CD14-positive monocyte (primary cell): ENCODE data around the gene ABCA4. TPM values are rescaled to one million over a fixed set of nuclear protein-coding genes. Genes with fewer than 3 reads are reported as not detected.

Experiments
- DNase-seq, 3 donors: peaks; one replicate each; pipeline ENCODE4 v3.0.0-alpha.2; 2011 to 2022
- H2AFZ ChIP-seq: 2 replicates; pipeline ENCODE4 v1.6.0; 2012; ENCODE audit warnings: mild to moderate bottlenecking, low read depth, low read length, inconsistent platforms; ENCODE audit not compliant: insufficient read depth, poor library complexity, severe bottlenecking
- H3K27ac ChIP-seq, 2 donors: 1 replicate in 1 of 2; 2 replicates in 1 of 2; pipeline ENCODE4 v1.5.1; 2012 to 2013; ENCODE audit warnings: low read length in 2 of 2, control low read depth in 1 of 2, inconsistent platforms in 1 of 2, low read depth in 1 of 2, mild to moderate bottlenecking in 1 of 2
- H3K27me3 ChIP-seq, 2 donors: one replicate each; pipeline versions ENCODE4 v1.6.0 to v1.6.1; 2011 to 2013; ENCODE audit warnings: low read length in 2 of 2; ENCODE audit not compliant: control insufficient read depth in 2 of 2, insufficient read depth in 2 of 2
- H3K36me3 ChIP-seq, 2 donors: replicated peaks in 1 of 2; 1 replicate in 1 of 2; 2 replicates in 1 of 2; pipeline versions ENCODE4 v1.5.1 to v1.6.1; 2012 to 2013; ENCODE audit warnings: low read length in 2 of 2, control low read depth in 1 of 2, inconsistent platforms in 1 of 2, mild to moderate bottlenecking in 1 of 2; ENCODE audit not compliant: insufficient read depth in 2 of 2, control insufficient read depth in 1 of 2
- H3K4me1 ChIP-seq, 2 donors: 1 replicate in 1 of 2; 2 replicates in 1 of 2; pipeline versions ENCODE4 v1.5.1 to v1.6.1; 2012 to 2013; ENCODE audit warnings: low read length in 2 of 2, control low read depth in 1 of 2, inconsistent platforms in 1 of 2, mild to moderate bottlenecking in 1 of 2, moderate library complexity in 1 of 2; ENCODE audit not compliant: insufficient read depth in 2 of 2, control insufficient read depth in 1 of 2
- H3K4me2 ChIP-seq: replicated peaks from 2 replicates; pipeline ENCODE3; 2012; ENCODE audit warnings: low read length, moderate library complexity, mild to moderate bottlenecking; ENCODE audit not compliant: poor library complexity, severe bottlenecking; ENCODE audit errors: extremely low read depth
- H3K4me3 ChIP-seq, 3 experiments: fragments of 200-600 bp in 1 of 3; sonication (generic) in 1 of 3; replicated peaks in 1 of 3; 1 replicate in 2 of 3; 2 replicates in 1 of 3; pipeline ENCODE4 v1.5.1; 2011 to 2013; ENCODE audit warnings: low read length in 3 of 3, mild to moderate bottlenecking in 3 of 3, control low read depth in 2 of 3, low read depth in 2 of 3, inconsistent platforms in 1 of 3, moderate library complexity in 1 of 3
- H3K79me2 ChIP-seq: 2 replicates; pipeline ENCODE4 v1.6.0; 2012; ENCODE audit warnings: mild to moderate bottlenecking, control low read depth, inconsistent platforms, low read length, moderate library complexity; ENCODE audit not compliant: insufficient read depth
- H3K9ac ChIP-seq: 2 replicates; pipeline ENCODE4 v1.6.0; 2017; ENCODE audit warnings: low read length, mild to moderate bottlenecking; ENCODE audit not compliant: insufficient read depth, poor library complexity, severe bottlenecking
- H3K9me3 ChIP-seq, 2 donors: replicated peaks in 1 of 2; 1 replicate in 1 of 2; 2 replicates in 1 of 2; pipeline versions ENCODE4 v1.5.1 to v1.6.1; 2012 to 2013; ENCODE audit warnings: low read length in 2 of 2, control low read depth in 1 of 2; ENCODE audit not compliant: control insufficient read depth in 1 of 2, insufficient read depth in 1 of 2
- H4K20me1 ChIP-seq: 2 replicates; pipeline ENCODE4 v1.6.0; 2012; ENCODE audit warnings: mild to moderate bottlenecking, low read length, control low read depth, moderate library complexity; ENCODE audit not compliant: insufficient read depth
- H3K27ac Mint-ChIP-seq, 7 donors: one replicate each; pipeline ENCODE4 v1.8.0; 2020; ENCODE audit warnings: mild to moderate bottlenecking in 7 of 7, mixed read lengths in 7 of 7, moderate library complexity in 6 of 7, inconsistent platforms in 2 of 7
- H3K27me3 Mint-ChIP-seq, 3 donors: one replicate each; pipeline ENCODE4 v1.8.0; 2021 to 2022; ENCODE audit warnings: low read depth in 3 of 3, mild to moderate bottlenecking in 3 of 3, mixed read lengths in 3 of 3, moderate library complexity in 3 of 3, inconsistent platforms in 1 of 3
- H3K36me3 Mint-ChIP-seq, 2 donors: one replicate each; pipeline ENCODE4 v1.8.0; 2020; ENCODE audit warnings: mixed read lengths in 2 of 2, inconsistent platforms in 1 of 2, mild to moderate bottlenecking in 1 of 2
- H3K4me1 Mint-ChIP-seq: one replicate; pipeline ENCODE4 v1.8.0; 2020; ENCODE audit warnings: mild to moderate bottlenecking, mixed read lengths
- H3K4me3 Mint-ChIP-seq, 2 donors: one replicate each; pipeline ENCODE4 v1.8.0; 2020; ENCODE audit warnings: mild to moderate bottlenecking in 2 of 2, mixed read lengths in 2 of 2, moderate library complexity in 1 of 2
- H3K9me3 Mint-ChIP-seq, 7 donors: one replicate each; pipeline ENCODE4 v1.8.0; 2020 to 2022; ENCODE audit warnings: mixed read lengths in 7 of 7, mild to moderate bottlenecking in 6 of 7, moderate library complexity in 6 of 7, inconsistent platforms in 2 of 7
- WGBS: methylation state at CpG from one replicate; pipeline ENCODE4 v1.1.5; 2013; ENCODE audit warnings: missing lambda C conversion rate; ENCODE audit not compliant: insufficient coverage; 5-methylcytosine and 5-hydroxymethylcytosine counted together
- intact Hi-C, 2 donors: fragments of 100-400 bp; cut with micrococcal nuclease; formaldehyde crosslinking; loops; one replicate each; pipeline versions ENCODE4 v1.15.0 to v1.15.1; 2023
- polyA plus RNA-seq, 3 donors: library from polyadenylated mRNA; depleted of rRNA in 1 of 3; unstranded in 2 of 3; stranded (reverse) in 1 of 3; fragments of 300-500 nt in 2 of 3; fragments of >200 nt in 1 of 3; fragmentation: Illumina TruSeq in 2 of 3; gene quantifications; 1 replicate in 2 of 3; 2 replicates in 1 of 3; pipeline ENCODE4 v1.2.3, GENCODE V29; 2012 to 2021
- TF ChIP-seq, protein P1 (sequence below): fragments of 200-600 bp; IDR thresholded peaks from one replicate; pipeline ENCODE4 v1.8.0; 2022; ENCODE audit warnings: antibody characterized with exemption, mild to moderate bottlenecking

Gene ABCA4
- polyA plus RNA-seq, 3 donors = not detected

DNA sequence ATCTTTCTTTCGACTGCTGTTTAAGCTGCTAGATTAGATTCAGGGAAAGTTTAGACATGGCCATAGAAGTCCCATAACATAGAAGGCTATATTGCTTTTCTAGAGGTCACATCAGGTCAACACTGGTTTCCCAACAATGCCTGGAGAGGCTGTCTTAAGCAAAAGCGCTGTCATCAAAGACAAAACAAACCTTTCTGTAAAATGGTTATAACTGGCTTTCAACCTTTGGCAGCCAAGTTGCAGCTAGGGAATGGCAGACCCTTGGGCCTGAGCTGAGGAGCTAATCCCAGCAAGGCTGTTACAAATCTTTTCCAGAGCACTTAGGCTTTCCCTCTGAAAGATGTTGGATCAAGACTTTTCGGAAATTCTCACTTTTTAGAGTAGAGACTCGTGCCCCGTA lies 11.2 kb upstream of the ABCA4 start:
- Histone ChIP-seq H2AFZ (no peak overlapping the region), H4K20me1 (no peaks in the 10 kb centered on the region), H3K36me3 (no peaks in the 10 kb centered on the region), H3K79me2 (no peaks in the 10 kb centered on the region), H3K27ac (no peak overlapping the region), H3K27me3 (peaks cover 4 to 15% of the 10 kb centered on the region in 2 donors), H3K4me1 (no peaks in the 10 kb centered on the region), H3K4me3 (no peak overlapping the region), H3K9me3 (peaks cover 0 to 12% of the 10 kb centered on the region in 2 donors), H3K4me2 (no peak overlapping the region), H3K9ac (no peak overlapping the region)
- H3K27ac Mint-ChIP-seq = no peak overlapping the region
- no peak overlapping the region for H3K4me3 Mint-ChIP-seq
- no peak for DNase-seq
- no peaks in the 10 kb centered on the region for H3K4me1 Mint-ChIP-seq
- H3K36me3 Mint-ChIP-seq = no peaks in the 10 kb centered on the region
- peaks cover 16 to 27% (median 21%) of the 10 kb centered on the region in 3 donors for H3K27me3 Mint-ChIP-seq
- TF ChIP-seq, protein P1, sequence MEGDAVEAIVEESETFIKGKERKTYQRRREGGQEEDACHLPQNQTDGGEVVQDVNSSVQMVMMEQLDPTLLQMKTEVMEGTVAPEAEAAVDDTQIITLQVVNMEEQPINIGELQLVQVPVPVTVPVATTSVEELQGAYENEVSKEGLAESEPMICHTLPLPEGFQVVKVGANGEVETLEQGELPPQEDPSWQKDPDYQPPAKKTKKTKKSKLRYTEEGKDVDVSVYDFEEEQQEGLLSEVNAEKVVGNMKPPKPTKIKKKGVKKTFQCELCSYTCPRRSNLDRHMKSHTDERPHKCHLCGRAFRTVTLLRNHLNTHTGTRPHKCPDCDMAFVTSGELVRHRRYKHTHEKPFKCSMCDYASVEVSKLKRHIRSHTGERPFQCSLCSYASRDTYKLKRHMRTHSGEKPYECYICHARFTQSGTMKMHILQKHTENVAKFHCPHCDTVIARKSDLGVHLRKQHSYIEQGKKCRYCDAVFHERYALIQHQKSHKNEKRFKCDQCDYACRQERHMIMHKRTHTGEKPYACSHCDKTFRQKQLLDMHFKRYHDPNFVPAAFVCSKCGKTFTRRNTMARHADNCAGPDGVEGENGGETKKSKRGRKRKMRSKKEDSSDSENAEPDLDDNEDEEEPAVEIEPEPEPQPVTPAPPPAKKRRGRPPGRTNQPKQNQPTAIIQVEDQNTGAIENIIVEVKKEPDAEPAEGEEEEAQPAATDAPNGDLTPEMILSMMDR = no peak
- intact Hi-C loops = no loop called here
- WGBS = 100% methylated on average over 2 of the region's 5 CpGs
- H3K9me3 Mint-ChIP-seq = peaks cover 7 to 29% (median 23%) of the 10 kb centered on the region in 7 donors

DNA sequence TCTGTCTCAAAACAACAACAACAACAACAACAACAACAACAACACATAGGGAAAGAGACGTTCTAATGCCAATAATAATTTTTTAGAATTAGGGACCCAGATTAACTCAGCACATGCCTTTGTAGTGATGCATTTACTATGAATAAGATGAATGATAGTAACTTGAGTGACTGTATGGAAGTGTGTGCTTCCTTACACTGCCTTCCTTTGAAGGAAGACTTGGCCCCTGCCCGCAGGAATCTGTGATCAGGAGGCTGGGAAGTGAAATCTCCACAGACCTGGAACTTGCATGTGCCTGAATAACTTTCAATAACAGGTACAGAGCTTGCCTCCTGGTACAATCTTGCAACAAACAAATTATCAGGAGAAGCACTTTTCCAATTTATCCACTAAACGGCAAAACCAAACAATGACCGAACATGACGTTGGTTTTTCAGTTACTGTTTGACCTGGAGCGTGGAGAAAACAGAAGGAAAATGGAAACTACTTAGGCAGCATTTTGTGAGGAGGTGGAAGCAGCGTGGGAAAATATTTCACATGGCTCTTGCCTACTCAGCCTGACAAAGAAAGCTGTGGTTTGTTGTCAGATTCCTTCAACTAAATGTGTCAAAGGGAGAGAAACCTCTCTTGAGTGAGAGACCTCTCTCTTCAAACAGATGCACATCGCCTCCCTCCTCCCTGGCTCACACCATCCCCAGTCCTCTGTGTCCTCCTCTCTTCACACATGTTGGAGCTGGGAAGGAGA lies 10.1 kb upstream of the ABCA4 start:
- Histone ChIP-seq H3K27ac (no peak overlapping the region), H3K4me1 (no peaks in the 10 kb centered on the region)
- WGBS = 80% methylated on average over 2 of the region's 8 CpGs

More for the DNA sequence above, 10.1 kb upstream of the ABCA4 start:
- no peak overlapping the region for H2AFZ ChIP-seq
- Mint-ChIP-seq H3K4me1 (no peaks in the 10 kb centered on the region), H3K27ac (no peak overlapping the region), H3K9me3 (peaks cover 7 to 24% (median 21%) of the 10 kb centered on the region in 7 donors), H3K36me3 (no peaks in the 10 kb centered on the region), H3K27me3 (peaks cover 13 to 28% (median 23%) of the 10 kb centered on the region in 3 donors), H3K4me3 (peak overlapping the region in 1 of 2 donors; percentile 2)
- no peaks in the 10 kb centered on the region for H3K36me3 ChIP-seq
- intact Hi-C loops = no loop called here
- H3K4me2 ChIP-seq = no peak overlapping the region
- H3K4me3 ChIP-seq = no peak overlapping the region
- no peaks in the 10 kb centered on the region for H3K79me2 ChIP-seq
- no peak overlapping the region for H3K9ac ChIP-seq
- DNase-seq = no peak
- H3K9me3 ChIP-seq = peaks cover 0 to 12% of the 10 kb centered on the region in 2 donors
- TF ChIP-seq, protein P1 = no peak
- no peaks in the 10 kb centered on the region for H4K20me1 ChIP-seq
- H3K27me3 ChIP-seq = peaks cover 12 to 19% of the 10 kb centered on the region in 2 donors
